Measurements from ENCODE around the gene MED13. TPM values are rescaled to one million over a fixed set of nuclear protein-coding genes. Genes with fewer than 3 reads are reported as not detected.

The MED13 gene
- total and polyA plus RNA-seq, 9 of the 15 experiments (the other 6 are each of a cell fraction or from before 2014, with no cell fraction given), result 5.4 to 48.4 (median 28.2) TPM

GRCh38 chr17:62065611-62066468 is 762 bp upstream of the MED13 start (continued):
- TF ChIP-seq CGGBP1 (CRISPR knock-in tag; IDR thresholded peaks at IDR 0.05) (0 out of 2 replicates have a peak, but pooled peaks have one; percentile 60), RBM15 (IDR thresholded peaks at IDR 0.05; ENCODE audit: insufficient read depth, low read length) (no peak), DEAF1 (CRISPR knock-in tag; IDR thresholded peaks at IDR 0.05) (peak; percentile 59), USF1 (CRISPR knock-in tag; IDR thresholded peaks at IDR 0.05) (peak; percentile 99), GABPB1 (CRISPR knock-in tag; IDR thresholded peaks at IDR 0.05) (peak; percentile 42; the same call in 1 of the 2 replicates), POLR2AphosphoS5 (IDR thresholded peaks at IDR 0.05; ENCODE audit: control insufficient read depth, insufficient read depth, low read depth, low read length) (peak; percentile 82), TAF1 (IDR thresholded peaks at IDR 0.05; ENCODE audit: control insufficient read depth, extremely low read depth, insufficient read depth, low read length, severe bottlenecking) (peak; percentile 82), XRCC5 (IDR thresholded peaks at IDR 0.05; ENCODE audit: low read depth, low read length) (peak; percentile 95), SMARCA4 (IDR thresholded peaks at IDR 0.05) (0 out of 2 replicates have a peak, but pooled peaks have one; percentile 40), ZNF140 (CRISPR knock-in tag; IDR thresholded peaks at IDR 0.05) (0 out of 2 replicates have a peak, but pooled peaks have one; percentile 33), KDM5B (IDR thresholded peaks at IDR 0.05; ENCODE audit: insufficient replicate concordance, low read depth, low read length) (peak; percentile 53), RBM14 (IDR thresholded peaks at IDR 0.05; ENCODE audit: borderline replicate concordance, insufficient read depth, low read depth, low read length) (0 out of 2 replicates have a peak, but pooled peaks have one; percentile 57)
- TF ChIP-seq, protein P1, sequence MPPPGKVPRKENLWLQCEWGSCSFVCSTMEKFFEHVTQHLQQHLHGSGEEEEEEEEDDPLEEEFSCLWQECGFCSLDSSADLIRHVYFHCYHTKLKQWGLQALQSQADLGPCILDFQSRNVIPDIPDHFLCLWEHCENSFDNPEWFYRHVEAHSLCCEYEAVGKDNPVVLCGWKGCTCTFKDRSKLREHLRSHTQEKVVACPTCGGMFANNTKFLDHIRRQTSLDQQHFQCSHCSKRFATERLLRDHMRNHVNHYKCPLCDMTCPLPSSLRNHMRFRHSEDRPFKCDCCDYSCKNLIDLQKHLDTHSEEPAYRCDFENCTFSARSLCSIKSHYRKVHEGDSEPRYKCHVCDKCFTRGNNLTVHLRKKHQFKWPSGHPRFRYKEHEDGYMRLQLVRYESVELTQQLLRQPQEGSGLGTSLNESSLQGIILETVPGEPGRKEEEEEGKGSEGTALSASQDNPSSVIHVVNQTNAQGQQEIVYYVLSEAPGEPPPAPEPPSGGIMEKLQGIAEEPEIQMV (tag; conservative IDR thresholded peaks at IDR 0.05; ENCODE audit: low read depth), result no peak
- TF ChIP-seq, protein P2, sequence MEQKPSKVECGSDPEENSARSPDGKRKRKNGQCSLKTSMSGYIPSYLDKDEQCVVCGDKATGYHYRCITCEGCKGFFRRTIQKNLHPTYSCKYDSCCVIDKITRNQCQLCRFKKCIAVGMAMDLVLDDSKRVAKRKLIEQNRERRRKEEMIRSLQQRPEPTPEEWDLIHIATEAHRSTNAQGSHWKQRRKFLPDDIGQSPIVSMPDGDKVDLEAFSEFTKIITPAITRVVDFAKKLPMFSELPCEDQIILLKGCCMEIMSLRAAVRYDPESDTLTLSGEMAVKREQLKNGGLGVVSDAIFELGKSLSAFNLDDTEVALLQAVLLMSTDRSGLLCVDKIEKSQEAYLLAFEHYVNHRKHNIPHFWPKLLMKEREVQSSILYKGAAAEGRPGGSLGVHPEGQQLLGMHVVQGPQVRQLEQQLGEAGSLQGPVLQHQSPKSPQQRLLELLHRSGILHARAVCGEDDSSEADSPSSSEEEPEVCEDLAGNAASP (IDR thresholded peaks at IDR 0.05), result no peak
- TF ChIP-seq, protein P3, sequence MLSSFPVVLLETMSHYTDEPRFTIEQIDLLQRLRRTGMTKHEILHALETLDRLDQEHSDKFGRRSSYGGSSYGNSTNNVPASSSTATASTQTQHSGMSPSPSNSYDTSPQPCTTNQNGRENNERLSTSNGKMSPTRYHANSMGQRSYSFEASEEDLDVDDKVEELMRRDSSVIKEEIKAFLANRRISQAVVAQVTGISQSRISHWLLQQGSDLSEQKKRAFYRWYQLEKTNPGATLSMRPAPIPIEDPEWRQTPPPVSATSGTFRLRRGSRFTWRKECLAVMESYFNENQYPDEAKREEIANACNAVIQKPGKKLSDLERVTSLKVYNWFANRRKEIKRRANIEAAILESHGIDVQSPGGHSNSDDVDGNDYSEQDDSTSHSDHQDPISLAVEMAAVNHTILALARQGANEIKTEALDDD (IDR thresholded peaks at IDR 0.05), result no peak
- TF ChIP-seq, protein P4, sequence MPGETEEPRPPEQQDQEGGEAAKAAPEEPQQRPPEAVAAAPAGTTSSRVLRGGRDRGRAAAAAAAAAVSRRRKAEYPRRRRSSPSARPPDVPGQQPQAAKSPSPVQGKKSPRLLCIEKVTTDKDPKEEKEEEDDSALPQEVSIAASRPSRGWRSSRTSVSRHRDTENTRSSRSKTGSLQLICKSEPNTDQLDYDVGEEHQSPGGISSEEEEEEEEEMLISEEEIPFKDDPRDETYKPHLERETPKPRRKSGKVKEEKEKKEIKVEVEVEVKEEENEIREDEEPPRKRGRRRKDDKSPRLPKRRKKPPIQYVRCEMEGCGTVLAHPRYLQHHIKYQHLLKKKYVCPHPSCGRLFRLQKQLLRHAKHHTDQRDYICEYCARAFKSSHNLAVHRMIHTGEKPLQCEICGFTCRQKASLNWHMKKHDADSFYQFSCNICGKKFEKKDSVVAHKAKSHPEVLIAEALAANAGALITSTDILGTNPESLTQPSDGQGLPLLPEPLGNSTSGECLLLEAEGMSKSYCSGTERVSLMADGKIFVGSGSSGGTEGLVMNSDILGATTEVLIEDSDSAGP (CRISPR knock-in tag; IDR thresholded peaks at IDR 0.05), result no peak
